Measurements from ENCODE around the gene SLC41A2.

DNA sequence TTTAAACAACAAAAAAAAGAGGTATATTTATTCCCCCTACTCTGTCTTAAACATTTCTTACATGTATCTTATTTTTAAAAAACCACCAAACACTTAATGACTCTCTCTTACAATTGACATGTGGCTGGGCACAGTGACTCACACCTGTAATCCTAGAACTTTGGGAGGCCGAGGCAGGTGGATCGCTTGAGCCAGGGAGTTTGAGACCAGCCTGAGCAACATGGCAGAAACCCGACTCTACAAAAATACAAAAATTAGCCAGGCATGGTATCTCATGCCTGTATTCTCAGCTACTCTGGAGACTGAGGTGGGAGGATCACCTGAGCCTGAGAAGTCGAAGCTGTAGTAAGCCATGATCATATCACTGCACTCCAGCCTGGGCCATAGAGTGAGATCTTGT is 16.0 kb downstream of the SLC41A2 start:
- TF ChIP-seq FOXM1 (IDR thresholded peaks at IDR 0.05; ENCODE audit: borderline replicate concordance) (no peak), SP1 (IDR thresholded peaks at IDR 0.05) (no peak), HDGF (IDR thresholded peaks at IDR 0.05; ENCODE audit: borderline replicate concordance) (no peak)

Measured in HEK293T (cell line).